Stimulated activated CD8-positive, alpha-beta memory T cell treated with anti-CD3 and anti-CD28 coated beads, Interleukin-12 subunit alpha, Interleukin-12 subunit beta, amount 100 ng/mL, for 1 hour (primary cell): ENCODE data around the gene CBX8.
"Not testable (repeated sequence)": the region's sequence is repeated elsewhere in the genome, so short reads cannot be mapped to it uniquely, and the experiment has no call there.

Source experiments
- DNase-seq: peaks from one replicate; pipeline ENCODE4 v3.0.0-alpha.2; 2020; ENCODE audit warnings: low read depth

Gene CBX8

DNA sequence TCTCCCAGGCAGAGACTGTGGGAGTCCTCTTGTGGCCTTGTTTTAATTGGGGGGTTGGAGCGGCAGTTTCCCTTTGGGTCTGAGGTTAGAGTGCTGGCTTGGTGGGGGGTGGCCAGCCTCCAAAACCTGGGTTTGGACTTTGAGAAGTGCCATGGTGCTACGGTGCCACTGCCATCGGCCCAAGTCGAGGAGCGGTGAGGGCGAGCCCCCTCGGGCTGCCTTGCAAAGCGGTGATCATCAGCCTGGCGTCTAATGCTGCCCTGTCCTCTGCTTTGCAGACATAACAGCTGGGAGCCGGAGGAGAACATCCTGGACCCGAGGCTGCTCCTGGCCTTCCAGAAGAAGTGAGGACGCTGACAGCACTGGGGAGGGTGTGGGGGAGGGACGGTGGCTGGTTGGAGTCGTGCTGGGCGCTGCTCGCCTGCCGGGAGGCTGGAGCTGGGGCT lies 17.8 kb downstream of the CBX8 start:
- no peak for DNase-seq

DNA sequence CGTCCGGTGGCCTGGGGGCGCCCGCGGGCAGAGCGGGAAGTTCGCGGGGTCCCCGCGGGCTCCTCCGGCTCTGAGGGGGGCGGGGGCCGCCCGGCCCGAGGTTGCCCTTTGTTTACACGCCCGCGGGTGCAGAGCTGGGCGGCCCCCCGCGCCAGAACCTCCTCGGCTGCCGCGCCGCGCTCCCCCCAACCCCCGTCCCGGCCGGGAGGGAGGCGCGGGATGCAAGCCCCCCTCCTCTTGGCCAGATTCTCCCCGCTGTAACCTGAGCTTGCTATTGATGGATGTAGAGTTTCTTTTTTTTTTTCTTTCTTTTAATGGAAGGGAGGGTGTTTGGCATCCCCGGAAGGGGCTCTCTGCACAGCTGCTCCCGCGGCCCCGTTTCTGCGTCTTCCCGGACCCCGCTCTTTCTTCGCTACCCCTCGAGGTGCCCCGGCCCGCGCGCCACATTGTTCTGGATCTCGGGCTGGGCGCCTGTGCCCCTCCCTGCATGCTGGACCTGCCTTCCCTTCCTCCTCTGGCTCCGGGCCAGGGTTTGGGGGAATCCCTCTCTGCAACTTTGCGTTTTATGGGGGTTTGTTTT lies 18.3 kb downstream of the CBX8 start:
- DNase-seq: no peak

DNA sequence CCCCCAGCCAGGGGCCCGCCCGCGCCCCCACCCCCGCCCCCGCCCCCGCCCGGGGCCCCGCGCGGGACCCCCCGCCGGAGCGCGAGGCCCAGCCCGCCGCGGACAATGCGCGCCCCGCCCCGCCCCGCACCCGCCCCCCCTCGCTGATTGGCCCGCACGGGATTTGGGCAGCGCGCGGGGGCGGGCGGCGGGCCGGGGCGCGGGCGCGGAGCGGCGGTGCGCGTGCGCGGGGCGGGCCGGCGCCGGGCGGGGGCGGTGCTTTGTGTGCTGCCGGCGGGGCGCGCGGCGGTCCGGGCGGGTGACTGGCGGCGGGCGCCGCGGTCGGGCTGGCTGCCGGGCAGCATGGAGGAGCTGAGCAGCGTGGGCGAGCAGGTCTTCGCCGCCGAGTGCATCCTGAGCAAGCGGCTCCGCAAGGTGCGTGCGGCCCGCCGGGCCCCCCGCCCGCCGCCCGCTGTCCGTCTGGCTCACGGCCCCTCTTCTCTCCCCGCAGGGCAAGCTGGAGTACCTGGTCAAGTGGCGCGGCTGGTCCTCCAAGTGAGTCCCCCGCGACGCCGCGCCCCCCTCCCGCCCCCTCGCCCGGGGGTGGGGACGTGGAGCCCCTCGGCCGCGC lies 18.9 kb downstream of the CBX8 start, which contains the start of gene CBX2:
Gene CBX2 (plus strand): TSS at position 255 of the 610 bp plus-strand sequence. CDS start 88 bp downstream, at position 343.
- DNase-seq: peak; percentile 66

DNA sequence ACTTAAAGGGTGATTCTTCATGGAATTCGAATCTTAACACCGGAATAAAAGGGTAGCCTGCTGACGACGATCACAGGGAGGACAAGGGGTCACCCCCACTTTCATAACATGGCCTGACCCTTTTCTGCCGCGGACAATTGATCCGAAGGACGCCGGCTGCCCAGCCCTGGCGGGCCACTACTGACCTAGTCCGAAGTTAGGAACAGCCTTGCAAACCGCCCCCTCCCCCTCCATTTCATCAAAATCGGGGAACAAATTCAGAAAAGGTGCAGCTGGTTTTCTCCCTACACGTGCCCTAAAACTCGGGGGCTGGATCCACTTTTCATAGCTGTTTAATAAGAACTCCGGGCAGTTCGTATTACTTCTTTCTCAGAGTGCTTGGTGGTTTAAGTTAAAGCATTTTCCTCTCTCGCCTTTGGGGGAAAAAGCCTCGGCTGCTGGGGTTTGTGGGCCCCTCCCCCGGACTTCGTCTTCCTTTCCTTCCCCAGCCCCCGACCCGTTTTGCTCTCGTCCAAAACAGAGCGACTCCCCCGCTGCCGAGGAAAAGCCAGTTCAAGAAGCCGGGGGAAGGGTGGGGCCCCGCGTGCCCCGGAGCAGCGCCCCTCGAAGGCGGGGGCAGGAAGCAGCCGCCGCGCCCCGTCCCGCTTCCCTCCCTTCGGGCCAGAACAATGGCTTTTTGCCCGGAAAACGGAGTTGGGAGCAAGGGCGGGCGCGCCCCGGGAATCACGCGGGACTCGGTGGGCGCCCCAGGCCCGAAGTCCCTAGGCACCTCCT lies 19.6 kb downstream of the CBX8 start:
- DNase-seq: no peak

DNA sequence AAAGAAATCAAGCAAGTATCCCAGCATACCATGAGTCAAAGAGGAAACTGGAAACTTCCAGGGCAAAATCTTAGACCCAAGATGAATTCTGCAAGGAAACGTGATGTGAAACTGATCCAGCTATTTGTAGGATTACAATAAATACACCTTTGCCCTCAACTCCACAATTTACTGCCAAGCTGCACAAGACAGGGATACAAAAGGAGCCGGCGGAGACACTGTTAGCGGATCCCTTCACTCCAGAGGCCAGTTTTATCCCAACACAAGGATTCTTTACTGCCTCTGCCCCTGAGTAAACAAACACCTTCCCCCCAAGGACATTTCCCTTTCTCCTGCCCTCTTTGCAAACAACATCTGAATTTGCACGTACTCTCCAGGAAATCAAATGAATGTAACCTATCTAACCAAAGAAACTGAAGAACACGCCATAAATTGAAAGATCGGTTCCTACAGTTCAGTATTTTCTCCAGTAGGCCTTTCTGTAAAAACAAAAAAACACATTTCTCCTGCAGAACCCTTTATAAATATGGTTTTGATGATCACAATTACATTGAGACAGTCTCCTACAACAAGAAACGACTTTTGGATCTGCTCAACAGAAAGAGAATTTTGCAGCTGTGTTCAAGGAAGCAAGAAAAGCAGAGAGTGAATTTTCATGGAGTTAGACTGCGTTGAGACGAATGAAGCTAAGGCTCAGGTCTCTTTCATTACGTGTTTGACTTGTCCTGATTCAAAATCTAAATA lies 20.3 kb downstream of the CBX8 start:
- DNase-seq: no peak

DNA sequence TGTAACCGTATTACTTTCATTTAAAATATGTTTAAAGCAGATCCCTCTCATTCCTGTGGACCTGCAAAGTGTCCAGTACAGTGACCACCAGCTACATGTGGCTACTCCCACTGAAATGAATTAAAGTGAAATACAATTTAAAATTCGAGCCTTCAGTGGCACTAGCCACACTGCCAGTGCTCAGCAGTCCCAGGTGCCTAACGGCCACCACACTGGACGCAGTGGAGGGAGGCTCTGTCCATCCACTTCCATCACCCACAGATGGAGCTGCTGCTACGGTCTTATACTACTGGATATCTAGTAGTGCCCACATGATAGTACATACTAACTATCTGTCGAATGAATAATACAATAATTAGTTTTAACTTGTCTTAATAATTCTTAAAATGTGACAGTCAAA lies 21.2 kb downstream of the CBX8 start:
- no peak for DNase-seq

DNA sequence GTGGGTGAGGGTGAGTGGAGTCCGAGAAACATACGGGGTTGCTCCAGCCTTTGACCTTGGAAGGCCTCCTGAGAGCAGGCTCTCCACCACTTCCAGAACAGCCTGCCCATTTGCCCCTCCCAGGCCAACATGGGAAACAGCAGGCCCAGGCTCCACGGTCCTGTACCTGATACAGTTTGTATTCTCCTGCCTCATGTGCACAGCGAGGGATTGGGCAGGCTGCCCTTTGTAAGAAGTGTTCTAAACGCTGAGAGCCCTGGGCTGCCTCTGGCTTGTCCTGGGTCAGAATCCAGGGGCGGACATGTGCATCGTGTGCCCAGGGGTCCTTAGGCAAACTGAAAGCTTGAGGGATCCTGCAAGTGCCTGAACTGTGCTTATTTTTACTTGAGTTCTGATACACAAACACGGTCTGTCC lies 22.3 kb downstream of the CBX8 start:
- no peak for DNase-seq

DNA sequence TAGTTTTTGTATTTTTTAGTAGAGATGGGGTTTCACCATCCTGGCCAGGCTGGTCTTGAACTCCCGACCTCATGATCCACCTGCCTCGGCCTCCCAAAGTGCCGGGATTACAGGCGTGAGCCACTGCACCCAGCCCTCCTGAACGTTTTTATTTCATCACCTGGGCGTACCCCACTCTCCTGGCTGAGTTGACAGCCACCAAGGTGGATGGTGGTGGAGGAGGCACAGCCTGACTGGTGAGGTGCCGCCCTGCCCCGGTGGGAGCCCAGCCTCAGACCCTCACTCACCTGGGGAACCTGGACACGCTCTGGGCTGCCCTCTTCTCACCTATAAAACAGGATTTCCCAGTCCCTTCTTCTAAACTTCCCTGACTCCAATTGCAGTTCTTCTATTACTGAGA lies 24.2 kb downstream of the CBX8 start:
- not testable (repeated sequence) for DNase-seq

DNA sequence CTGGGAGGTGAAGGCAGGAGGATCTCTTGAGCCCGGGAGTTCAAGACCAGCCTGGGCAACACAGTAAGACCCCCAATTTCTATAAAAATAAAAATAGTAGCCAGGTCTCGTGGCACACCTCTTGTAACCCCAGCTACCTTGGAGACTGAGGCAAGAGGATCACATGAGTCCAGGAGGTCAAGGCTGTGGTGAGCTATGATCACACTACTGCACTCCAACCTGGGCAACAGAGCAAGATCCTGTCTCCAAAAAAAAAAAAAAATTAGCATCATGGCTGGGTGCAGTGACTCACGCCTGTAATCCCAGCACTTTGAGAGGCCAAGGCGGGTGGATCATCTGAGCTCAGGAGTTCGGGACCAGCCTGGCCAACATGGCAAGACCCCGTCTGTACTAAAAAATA lies 25.6 kb downstream of the CBX8 start:
- DNase-seq: no peak

DNA sequence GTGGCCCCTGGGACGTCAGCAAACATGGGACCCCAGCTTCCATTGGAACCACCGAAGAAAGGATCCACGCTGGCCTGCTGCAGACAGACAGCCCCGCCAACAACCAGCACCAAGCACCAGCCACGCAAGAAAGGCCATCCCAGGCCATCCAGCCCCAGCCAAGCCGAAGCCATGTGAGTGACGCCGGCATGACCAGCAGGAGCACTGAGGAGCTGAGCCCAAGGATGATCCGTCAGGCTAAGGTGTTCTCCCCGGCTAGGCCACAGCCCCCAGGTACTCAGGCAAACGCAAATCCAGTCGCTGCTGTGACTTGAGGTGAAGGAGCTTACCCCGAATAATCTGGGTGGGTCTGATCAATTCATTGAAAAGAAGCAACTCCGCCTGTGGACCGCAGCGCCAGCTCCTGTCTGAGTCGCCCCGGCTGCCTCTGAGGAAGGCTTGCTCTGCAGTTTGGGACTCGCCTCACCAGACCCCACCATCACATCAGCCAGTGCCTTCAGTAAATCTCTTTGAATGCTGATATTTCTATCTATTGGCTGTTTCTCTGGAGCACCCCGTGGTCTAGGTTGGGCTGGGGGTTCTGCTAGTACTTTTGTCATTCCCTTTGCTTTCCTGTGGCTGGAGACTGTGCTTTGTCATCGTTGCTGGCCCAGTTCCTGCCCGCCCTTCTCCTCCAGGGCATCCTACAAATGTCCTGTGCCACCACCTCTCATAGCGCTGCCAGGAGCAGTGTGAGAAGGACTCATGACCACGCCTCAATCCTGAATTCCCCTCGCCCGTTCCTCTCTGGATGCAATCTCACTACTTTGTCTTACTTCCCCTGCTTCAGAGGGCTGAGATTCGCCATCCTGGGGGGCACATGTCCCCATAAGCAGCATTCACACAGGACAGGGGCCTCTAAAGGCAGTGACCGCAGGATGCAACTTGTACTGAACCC lies 27.0 kb downstream of the CBX8 start:
- DNase-seq: no peak

DNA sequence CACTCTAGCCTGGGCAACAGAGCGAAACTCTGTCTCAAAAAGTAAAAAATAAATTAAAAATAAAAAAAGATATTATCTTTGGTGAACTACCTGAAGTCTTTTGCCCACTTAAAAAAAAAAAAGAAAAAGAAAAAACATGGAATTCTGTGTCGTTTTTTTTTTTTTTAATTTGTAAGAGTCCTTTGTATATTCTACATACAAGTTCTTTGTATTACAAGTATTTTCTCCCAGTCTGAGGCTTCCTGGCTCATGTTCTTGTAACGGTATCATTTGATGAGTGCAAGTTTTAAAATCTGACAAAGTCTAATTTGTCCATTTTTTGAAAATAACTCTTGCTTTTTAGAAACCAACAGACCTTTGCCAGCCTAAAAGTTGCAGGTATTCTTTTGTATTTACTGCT lies 31.2 kb downstream of the CBX8 start:
- DNase-seq: no peak

DNA sequence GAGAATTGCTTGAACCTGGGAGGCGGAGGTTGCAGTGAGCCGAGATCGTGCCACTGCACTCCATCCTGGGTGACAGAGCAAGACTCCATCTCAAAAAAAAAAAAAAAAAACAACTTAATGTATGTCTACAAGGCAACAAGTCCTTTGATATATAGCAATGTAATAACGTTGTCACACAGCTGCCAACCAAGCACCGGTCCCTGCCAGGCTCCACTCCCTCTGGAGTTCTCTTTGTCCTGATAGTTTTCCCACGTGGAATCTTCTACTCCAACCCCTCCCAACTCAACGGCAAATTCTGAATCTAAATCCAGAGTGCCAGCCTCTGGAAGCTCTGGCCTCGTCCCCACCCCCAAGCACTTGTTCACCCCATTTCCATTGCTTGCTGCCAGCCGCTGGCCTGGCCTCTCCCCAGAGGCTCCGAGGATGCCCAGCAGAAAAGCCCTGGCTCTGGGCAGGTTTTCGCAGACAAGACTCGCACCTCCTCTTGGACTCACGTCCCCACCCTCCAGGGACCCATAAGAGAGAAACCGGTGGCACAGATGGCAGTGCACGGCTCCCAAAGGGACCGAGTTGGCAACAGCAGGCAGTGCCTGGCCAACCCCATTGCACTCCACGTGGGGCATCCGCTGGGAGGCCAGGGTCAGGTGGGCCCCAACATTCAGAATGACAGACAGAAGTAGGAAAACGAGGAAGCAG lies 34.8 kb downstream of the CBX8 start:
- no peak for DNase-seq

DNA sequence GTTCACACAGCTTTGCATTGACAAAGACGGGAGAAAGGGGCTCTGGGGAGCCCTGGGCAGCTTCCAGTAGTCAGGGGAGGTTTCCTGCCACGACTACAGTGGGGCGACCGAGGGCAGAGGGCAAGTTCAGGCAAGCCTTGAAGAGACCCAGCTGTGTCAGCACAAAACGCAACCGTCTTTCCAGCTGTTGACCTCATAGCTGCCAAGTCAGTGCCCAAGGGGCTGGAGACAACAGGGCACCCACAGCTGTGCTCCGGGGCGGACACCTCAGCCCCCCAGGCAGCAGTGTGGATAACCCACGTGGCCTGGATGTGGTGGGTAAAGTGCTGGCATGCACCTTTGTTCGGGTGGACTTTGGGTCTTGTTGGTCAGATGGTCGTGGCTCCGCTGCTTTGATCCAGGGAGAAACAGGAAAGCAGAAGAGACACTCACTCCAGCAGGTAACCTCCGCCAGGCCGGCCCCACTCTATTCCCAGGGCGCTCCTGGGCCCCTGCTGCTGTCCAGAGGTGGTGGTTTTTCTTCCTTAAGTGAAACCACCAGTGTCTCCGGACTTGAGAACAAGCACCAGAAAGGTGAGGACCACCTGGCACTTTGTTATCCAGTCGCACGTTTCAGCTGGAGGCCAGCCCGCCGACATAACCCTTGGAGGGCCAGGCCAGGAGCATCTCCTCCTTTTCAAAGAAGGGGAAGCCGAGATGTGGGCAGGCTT lies 36.5 kb downstream of the CBX8 start:
- no peak for DNase-seq

DNA sequence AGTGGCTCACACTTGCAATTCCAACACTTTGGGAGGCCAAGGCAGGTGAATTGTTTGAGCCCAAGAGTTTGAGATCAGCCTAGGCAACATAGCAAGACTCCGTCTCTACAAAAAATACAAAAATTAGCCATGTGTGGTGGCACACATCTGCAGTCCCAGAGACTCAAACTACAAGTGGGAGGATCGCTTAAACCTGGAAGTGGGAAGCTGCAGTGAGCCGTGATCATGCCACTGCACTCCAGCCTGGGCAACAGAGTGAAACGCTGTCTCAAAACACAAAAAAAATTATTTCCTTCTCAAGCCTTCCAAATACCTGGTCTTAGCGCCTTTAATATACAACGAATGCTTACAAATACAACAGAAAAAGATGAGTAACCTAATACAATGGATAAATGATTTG lies 38.6 kb downstream of the CBX8 start:
- DNase-seq: no peak

DNA sequence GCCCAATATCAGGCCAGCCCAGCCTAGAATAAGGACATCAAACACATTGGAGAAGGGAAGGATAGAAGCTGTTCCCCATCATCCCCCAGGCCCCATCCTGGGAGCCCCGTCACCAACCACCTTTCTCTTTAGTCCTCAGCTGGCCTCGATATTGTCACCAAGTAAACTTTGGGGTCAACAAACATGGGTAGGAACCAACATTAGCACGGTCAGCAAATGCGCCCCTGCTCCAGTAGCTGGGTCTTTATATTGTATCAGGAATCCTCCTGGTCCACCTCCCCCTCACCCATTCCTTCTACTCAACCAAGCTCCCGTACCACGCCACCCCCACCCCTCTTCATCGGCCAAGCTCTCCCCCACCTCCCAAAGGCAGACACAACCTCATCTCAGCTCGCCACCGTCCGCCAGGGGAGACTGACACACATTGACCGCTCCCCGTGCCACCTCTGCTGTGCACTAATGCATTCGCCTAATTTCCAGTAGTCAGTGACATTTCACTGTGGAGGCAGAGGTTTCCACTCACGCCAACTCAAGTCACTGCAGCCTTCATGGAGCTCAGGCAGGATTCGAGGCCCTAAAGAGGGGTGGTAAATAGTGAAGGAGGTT lies 39.6 kb downstream of the CBX8 start:
- DNase-seq: no peak

DNA sequence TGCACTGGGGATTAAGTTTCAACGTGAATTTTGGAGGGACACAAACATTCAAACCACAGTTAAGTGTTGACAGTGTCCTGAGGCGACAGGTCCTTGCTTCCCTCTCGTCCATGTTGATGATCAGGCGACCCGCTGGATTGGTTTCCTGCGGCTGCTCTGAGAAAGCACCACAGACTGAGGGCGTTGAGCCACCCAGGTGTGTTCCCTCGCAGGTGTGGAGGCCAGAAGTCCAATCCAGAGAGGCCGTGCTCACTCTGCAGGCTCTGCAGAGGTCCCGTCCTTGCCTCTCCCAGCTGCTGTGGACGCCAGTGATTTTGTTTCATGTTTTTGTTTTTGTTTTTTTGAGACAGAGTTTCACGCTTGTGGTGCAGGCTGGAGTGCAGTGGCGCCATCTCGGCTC lies 41.3 kb downstream of the CBX8 start:
- DNase-seq: no peak

DNA sequence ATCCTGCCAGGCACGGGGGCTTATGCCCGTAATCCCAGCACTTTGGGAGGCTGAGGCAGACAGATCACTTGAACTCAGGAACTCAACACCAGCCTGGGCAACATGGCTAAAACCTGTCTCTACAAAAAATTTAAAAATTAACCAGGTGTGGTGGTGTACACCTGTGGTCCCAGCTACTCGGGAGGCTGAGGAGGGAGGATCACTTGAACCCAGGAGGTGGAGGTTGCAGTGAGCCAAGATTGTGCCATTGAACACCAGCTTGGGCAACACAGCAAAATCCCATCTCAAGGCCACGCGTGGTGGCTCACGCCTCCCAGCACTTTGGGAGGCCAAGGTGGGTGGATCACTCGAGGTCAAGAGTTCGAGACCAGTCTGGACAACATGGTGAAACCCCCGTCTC lies 42.0 kb downstream of the CBX8 start:
- not testable (repeated sequence) for DNase-seq

DNA sequence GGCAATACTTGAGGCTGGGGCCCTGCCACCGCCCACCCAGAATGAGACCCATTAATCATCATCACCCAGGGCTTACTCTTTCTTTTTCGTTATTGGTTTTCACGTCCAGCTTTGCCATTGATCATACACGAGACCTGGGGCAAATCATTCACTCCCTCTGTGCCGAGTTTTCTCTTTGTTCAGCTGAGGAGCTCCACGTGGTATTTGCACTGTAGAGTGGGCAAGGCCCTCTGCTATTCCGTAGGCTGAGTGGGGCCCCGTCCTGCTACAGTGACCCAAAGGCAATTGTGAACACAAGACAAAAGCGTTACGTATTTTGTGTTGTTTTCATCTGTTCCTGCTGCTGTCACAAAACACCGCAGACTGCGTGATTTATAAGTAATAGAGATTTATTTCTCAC lies 42.5 kb downstream of the CBX8 start:
- no peak for DNase-seq

DNA sequence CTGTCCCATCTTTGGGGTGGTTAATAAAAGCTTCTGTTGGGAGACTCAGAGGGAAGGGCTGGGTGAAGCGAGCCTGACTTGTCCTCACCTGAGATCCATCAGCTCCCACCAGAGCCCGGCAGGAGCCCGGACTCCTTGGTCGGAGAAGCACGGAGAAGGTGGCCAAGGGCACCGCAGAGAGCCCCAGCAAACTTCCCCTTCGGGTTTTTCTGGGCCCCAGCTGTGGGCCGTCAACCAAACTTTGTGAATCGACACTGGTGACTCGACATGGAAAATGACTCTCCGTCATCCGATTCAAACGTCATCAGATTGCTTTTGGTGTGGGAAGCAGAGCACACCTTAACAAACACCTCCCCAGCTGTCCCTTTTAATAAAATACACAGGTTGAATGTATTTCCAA lies 44.7 kb downstream of the CBX8 start:
- no peak for DNase-seq
